ENCODE measurements around the gene S100A9. TPM values are rescaled to one million over a fixed set of nuclear protein-coding genes. Genes with fewer than 3 reads are reported as not detected.

The S100A9 gene
- polyA plus RNA-seq, 3 donors, result 20,498 to 43,602 (median 40,800) TPM

GRCh38 chr1:153394391-153394790 is 36.7 kb downstream of the S100A9 start:
- WGBS (ENCODE audit: insufficient coverage), result 91% methylated on average over 4 of the region's 5 CpGs
- Mint-ChIP-seq H3K36me3 (peaks cover 9 to 14% of the 10 kb centered on the region in 2 donors), H3K27me3 (ENCODE audit: low read depth in 3 of 3) (peaks cover 1 to 5% (median 4%) of the 10 kb centered on the region in 3 donors), H3K4me3 (peak overlapping the region in 1 of 2 donors; percentile 35), H3K9me3 (peaks cover 0 to 2% (median 0%) of the 10 kb centered on the region in 7 donors), H3K4me1 (peaks cover 90% of the 10 kb centered on the region), H3K27ac (no peak overlapping the region)
- Histone ChIP-seq H3K9me3 (replicated peaks in 1 of 2; ENCODE audit: control insufficient read depth in 1 of 2, insufficient read depth in 1 of 2, low read length in 2 of 2) (no peaks in the 10 kb centered on the region), H3K4me3 (replicated peaks in 1 of 3; ENCODE audit: low read depth in 2 of 3, low read length in 3 of 3) (no peak overlapping the region), H3K9ac (ENCODE audit: insufficient read depth, low read length, poor library complexity, severe bottlenecking) (no peak overlapping the region), H3K79me2 (ENCODE audit: insufficient read depth, low read length) (peaks cover 39% of the 10 kb centered on the region), H3K27ac (ENCODE audit: low read depth in 1 of 2, low read length in 2 of 2) (no peak overlapping the region), H3K4me1 (ENCODE audit: control insufficient read depth in 1 of 2, insufficient read depth in 2 of 2, low read length in 2 of 2) (peaks cover 71 to 95% of the 10 kb centered on the region in 2 donors), H3K4me2 (replicated peaks; ENCODE audit: extremely low read depth, low read length, poor library complexity, severe bottlenecking) (no peak overlapping the region), H3K36me3 (replicated peaks in 1 of 2; ENCODE audit: control insufficient read depth in 1 of 2, insufficient read depth in 2 of 2, low read length in 2 of 2) (no peaks in the 10 kb centered on the region), H3K27me3 (ENCODE audit: control insufficient read depth in 2 of 2, insufficient read depth in 2 of 2, low read length in 2 of 2) (no peaks in the 10 kb centered on the region), H2AFZ (ENCODE audit: insufficient read depth, low read depth, low read length, poor library complexity, severe bottlenecking) (no peak overlapping the region), H4K20me1 (ENCODE audit: insufficient read depth, low read length) (peaks cover 10% of the 10 kb centered on the region)
- DNase-seq, result no peak
- intact Hi-C loops (cut with micrococcal nuclease), result no loop called here
- no peak for TF ChIP-seq CTCF (IDR thresholded peaks at IDR 0.05)

GRCh38 chr1:153395136-153395685 is 37.6 kb downstream of the S100A9 start:
- H3K4me3 Mint-ChIP-seq, result no peak overlapping the region
- no peak overlapping the region for H3K4me3 ChIP-seq (replicated peaks in 1 of 3; ENCODE audit: low read depth in 2 of 3, low read length in 3 of 3)
- WGBS (ENCODE audit: insufficient coverage), result 84% methylated on average over 7 of the region's 7 CpGs
- H3K27me3 Mint-ChIP-seq (ENCODE audit: low read depth in 3 of 3), result peaks cover 1 to 5% (median 4%) of the 10 kb centered on the region in 3 donors
- no peak overlapping the region for H3K27ac ChIP-seq (ENCODE audit: low read depth in 1 of 2, low read length in 2 of 2)
- H3K27me3 ChIP-seq (ENCODE audit: control insufficient read depth in 2 of 2, insufficient read depth in 2 of 2, low read length in 2 of 2), result no peaks in the 10 kb centered on the region
- no peak overlapping the region for H3K27ac Mint-ChIP-seq
- no peaks in the 10 kb centered on the region for H3K36me3 ChIP-seq (replicated peaks in 1 of 2; ENCODE audit: control insufficient read depth in 1 of 2, insufficient read depth in 2 of 2, low read length in 2 of 2)
- no peak overlapping the region for H2AFZ ChIP-seq (ENCODE audit: insufficient read depth, low read depth, low read length, poor library complexity, severe bottlenecking)
- peaks cover 0 to 2% (median 0%) of the 10 kb centered on the region in 7 donors for H3K9me3 Mint-ChIP-seq
- intact Hi-C loops (cut with micrococcal nuclease), result no loop called here
- H3K9me3 ChIP-seq (replicated peaks in 1 of 2; ENCODE audit: control insufficient read depth in 1 of 2, insufficient read depth in 1 of 2, low read length in 2 of 2), result no peaks in the 10 kb centered on the region
- peaks cover 31% of the 10 kb centered on the region for H3K79me2 ChIP-seq (ENCODE audit: insufficient read depth, low read length)
- H3K4me1 Mint-ChIP-seq, result peaks cover 90% of the 10 kb centered on the region
- TF ChIP-seq CTCF (IDR thresholded peaks at IDR 0.05), result no peak
- H3K4me1 ChIP-seq (ENCODE audit: control insufficient read depth in 1 of 2, insufficient read depth in 2 of 2, low read length in 2 of 2), result peaks cover 75 to 95% of the 10 kb centered on the region in 2 donors
- no peak overlapping the region for H3K4me2 ChIP-seq (replicated peaks; ENCODE audit: extremely low read depth, low read length, poor library complexity, severe bottlenecking)
- DNase-seq, result no peak
- H3K9ac ChIP-seq (ENCODE audit: insufficient read depth, low read length, poor library complexity, severe bottlenecking), result no peak overlapping the region
- peaks cover 8% of the 10 kb centered on the region for H4K20me1 ChIP-seq (ENCODE audit: insufficient read depth, low read length)
- H3K36me3 Mint-ChIP-seq, result peaks cover 6 to 9% of the 10 kb centered on the region in 2 donors
